MM.1S (cell line): ENCODE results near the gene KRTAP4-12.

Experiments
- CTCF ChIP-seq: fragments of 300-600 bp; sonication (generic); IDR thresholded peaks from 2 replicates; pipeline ENCODE4 v1.5.1; 2016; ENCODE audit warnings: antibody characterized with exemption, low read length, mixed read lengths
- EZH2 ChIP-seq: fragments of 300-600 bp; sonication (generic); optimal IDR thresholded peaks from 2 replicates; pipeline ENCODE3; 2017; ENCODE audit warnings: low read depth, mild to moderate bottlenecking, antibody characterized with exemption, low read length, mixed read lengths
- EZH2phosphoT487 ChIP-seq: fragments of 300-600 bp; sonication (generic); IDR thresholded peaks from 2 replicates; pipeline ENCODE4 v1.6.1; 2018; ENCODE audit warnings: antibody characterized with exemption, low read length

DNA sequence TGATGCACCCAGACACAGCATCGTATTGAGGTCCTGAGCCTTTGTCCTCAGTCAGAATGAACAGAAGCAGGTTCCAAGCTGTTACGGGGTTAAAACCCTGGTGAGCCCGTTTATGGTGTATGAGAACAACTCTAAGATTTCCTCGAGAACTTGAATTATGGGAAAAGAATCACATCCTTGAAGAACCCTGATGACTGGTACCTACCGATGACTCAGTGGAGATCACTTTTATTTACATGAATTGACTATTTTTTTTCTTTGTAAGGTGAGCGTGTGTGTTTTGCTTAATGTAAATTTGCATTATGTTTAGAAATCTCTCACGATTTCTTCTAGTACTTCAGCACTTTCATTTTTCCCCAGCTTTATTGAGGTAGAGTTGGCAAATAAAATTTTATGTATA lies 39.8 kb upstream of the KRTAP4-12 start:
- no peak for TF ChIP-seq EZH2
- no peak for TF ChIP-seq CTCF
- TF ChIP-seq EZH2phosphoT487: no peak
